ENCODE data around the gene CHN2. TPM values are rescaled to one million over a fixed set of nuclear protein-coding genes. Genes with fewer than 3 reads are reported as not detected.

CHN2 gene
- total RNA-seq, 1 experiment from 2014 or later, result 5.0 TPM

DNA sequence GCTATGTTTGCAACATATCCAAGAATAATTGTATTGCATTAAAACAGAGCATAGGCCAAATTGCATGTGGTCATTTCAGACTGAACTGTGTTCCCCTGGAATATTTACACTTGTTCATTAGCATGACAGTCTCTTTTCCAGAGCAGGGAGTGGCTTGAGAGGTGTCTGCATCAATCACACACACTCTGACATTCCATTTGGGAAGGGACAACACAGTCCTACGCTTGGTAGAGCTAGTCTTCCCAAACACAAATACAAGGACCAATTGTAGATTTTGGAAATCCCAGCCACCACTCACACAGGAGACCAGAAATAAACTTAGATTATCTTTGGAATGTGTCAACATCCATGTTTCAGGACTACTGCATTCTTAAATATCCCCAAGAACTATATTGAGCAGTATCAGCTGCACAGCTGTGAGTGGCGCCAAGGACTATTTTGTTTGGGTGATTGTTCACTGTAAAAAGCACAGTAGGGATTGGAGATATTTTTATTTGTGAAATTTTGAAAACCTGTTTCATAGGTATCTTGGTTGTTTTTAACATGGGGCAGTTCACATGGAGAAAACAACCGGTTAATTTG is 275.5 kb downstream of the CHN2 start:
- CTCF ChIA-PET, result interaction anchor here (1.4 kb wide), 1 partner anchor 543 kb away, joined by 3 read pairs; no protein-coding TSS in a partner anchor

More for the DNA sequence above, 275.5 kb downstream of the CHN2 start:
- TF ChIP-seq, protein P1, sequence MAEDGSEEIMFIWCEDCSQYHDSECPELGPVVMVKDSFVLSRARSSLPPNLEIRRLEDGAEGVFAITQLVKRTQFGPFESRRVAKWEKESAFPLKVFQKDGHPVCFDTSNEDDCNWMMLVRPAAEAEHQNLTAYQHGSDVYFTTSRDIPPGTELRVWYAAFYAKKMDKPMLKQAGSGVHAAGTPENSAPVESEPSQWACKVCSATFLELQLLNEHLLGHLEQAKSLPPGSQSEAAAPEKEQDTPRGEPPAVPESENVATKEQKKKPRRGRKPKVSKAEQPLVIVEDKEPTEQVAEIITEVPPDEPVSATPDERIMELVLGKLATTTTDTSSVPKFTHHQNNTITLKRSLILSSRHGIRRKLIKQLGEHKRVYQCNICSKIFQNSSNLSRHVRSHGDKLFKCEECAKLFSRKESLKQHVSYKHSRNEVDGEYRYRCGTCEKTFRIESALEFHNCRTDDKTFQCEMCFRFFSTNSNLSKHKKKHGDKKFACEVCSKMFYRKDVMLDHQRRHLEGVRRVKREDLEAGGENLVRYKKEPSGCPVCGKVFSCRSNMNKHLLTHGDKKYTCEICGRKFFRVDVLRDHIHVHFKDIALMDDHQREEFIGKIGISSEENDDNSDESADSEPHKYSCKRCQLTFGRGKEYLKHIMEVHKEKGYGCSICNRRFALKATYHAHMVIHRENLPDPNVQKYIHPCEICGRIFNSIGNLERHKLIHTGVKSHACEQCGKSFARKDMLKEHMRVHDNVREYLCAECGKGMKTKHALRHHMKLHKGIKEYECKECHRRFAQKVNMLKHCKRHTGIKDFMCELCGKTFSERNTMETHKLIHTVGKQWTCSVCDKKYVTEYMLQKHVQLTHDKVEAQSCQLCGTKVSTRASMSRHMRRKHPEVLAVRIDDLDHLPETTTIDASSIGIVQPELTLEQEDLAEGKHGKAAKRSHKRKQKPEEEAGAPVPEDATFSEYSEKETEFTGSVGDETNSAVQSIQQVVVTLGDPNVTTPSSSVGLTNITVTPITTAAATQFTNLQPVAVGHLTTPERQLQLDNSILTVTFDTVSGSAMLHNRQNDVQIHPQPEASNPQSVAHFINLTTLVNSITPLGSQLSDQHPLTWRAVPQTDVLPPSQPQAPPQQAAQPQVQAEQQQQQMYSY (CRISPR knock-in tag; IDR thresholded peaks at IDR 0.05), result no peak
- TF ChIP-seq OVOL2 (CRISPR knock-in tag; IDR thresholded peaks at IDR 0.05; ENCODE audit: borderline replicate concordance) (no peak), GABPB1 (CRISPR knock-in tag; IDR thresholded peaks at IDR 0.05) (no peak), NR2C2 (CRISPR knock-in tag; IDR thresholded peaks at IDR 0.05) (no peak)
- TF ChIP-seq, protein P2, sequence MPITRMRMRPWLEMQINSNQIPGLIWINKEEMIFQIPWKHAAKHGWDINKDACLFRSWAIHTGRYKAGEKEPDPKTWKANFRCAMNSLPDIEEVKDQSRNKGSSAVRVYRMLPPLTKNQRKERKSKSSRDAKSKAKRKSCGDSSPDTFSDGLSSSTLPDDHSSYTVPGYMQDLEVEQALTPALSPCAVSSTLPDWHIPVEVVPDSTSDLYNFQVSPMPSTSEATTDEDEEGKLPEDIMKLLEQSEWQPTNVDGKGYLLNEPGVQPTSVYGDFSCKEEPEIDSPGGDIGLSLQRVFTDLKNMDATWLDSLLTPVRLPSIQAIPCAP (CRISPR knock-in tag; IDR thresholded peaks at IDR 0.05), result no peak
- TF ChIP-seq, protein P3, sequence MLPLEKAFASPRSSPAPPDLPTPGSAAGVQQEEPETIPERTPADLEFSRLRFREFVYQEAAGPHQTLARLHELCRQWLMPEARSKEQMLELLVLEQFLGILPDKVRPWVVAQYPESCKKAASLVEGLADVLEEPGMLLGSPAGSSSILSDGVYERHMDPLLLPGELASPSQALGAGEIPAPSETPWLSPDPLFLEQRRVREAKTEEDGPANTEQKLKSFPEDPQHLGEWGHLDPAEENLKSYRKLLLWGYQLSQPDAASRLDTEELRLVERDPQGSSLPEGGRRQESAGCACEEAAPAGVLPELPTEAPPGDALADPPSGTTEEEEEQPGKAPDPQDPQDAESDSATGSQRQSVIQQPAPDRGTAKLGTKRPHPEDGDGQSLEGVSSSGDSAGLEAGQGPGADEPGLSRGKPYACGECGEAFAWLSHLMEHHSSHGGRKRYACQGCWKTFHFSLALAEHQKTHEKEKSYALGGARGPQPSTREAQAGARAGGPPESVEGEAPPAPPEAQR (CRISPR knock-in tag; IDR thresholded peaks at IDR 0.05), result no peak
- TF ChIP-seq, protein P4, sequence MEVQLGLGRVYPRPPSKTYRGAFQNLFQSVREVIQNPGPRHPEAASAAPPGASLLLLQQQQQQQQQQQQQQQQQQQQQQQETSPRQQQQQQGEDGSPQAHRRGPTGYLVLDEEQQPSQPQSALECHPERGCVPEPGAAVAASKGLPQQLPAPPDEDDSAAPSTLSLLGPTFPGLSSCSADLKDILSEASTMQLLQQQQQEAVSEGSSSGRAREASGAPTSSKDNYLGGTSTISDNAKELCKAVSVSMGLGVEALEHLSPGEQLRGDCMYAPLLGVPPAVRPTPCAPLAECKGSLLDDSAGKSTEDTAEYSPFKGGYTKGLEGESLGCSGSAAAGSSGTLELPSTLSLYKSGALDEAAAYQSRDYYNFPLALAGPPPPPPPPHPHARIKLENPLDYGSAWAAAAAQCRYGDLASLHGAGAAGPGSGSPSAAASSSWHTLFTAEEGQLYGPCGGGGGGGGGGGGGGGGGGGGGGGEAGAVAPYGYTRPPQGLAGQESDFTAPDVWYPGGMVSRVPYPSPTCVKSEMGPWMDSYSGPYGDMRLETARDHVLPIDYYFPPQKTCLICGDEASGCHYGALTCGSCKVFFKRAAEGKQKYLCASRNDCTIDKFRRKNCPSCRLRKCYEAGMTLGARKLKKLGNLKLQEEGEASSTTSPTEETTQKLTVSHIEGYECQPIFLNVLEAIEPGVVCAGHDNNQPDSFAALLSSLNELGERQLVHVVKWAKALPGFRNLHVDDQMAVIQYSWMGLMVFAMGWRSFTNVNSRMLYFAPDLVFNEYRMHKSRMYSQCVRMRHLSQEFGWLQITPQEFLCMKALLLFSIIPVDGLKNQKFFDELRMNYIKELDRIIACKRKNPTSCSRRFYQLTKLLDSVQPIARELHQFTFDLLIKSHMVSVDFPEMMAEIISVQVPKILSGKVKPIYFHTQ (CRISPR knock-in tag; IDR thresholded peaks at IDR 0.05), result no peak
- TF ChIP-seq, protein P5, sequence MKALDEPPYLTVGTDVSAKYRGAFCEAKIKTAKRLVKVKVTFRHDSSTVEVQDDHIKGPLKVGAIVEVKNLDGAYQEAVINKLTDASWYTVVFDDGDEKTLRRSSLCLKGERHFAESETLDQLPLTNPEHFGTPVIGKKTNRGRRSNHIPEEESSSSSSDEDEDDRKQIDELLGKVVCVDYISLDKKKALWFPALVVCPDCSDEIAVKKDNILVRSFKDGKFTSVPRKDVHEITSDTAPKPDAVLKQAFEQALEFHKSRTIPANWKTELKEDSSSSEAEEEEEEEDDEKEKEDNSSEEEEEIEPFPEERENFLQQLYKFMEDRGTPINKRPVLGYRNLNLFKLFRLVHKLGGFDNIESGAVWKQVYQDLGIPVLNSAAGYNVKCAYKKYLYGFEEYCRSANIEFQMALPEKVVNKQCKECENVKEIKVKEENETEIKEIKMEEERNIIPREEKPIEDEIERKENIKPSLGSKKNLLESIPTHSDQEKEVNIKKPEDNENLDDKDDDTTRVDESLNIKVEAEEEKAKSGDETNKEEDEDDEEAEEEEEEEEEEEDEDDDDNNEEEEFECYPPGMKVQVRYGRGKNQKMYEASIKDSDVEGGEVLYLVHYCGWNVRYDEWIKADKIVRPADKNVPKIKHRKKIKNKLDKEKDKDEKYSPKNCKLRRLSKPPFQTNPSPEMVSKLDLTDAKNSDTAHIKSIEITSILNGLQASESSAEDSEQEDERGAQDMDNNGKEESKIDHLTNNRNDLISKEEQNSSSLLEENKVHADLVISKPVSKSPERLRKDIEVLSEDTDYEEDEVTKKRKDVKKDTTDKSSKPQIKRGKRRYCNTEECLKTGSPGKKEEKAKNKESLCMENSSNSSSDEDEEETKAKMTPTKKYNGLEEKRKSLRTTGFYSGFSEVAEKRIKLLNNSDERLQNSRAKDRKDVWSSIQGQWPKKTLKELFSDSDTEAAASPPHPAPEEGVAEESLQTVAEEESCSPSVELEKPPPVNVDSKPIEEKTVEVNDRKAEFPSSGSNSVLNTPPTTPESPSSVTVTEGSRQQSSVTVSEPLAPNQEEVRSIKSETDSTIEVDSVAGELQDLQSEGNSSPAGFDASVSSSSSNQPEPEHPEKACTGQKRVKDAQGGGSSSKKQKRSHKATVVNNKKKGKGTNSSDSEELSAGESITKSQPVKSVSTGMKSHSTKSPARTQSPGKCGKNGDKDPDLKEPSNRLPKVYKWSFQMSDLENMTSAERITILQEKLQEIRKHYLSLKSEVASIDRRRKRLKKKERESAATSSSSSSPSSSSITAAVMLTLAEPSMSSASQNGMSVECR (CRISPR knock-in tag; IDR thresholded peaks at IDR 0.05; ENCODE audit: borderline replicate concordance), result no peak
- TF ChIP-seq, protein P6, sequence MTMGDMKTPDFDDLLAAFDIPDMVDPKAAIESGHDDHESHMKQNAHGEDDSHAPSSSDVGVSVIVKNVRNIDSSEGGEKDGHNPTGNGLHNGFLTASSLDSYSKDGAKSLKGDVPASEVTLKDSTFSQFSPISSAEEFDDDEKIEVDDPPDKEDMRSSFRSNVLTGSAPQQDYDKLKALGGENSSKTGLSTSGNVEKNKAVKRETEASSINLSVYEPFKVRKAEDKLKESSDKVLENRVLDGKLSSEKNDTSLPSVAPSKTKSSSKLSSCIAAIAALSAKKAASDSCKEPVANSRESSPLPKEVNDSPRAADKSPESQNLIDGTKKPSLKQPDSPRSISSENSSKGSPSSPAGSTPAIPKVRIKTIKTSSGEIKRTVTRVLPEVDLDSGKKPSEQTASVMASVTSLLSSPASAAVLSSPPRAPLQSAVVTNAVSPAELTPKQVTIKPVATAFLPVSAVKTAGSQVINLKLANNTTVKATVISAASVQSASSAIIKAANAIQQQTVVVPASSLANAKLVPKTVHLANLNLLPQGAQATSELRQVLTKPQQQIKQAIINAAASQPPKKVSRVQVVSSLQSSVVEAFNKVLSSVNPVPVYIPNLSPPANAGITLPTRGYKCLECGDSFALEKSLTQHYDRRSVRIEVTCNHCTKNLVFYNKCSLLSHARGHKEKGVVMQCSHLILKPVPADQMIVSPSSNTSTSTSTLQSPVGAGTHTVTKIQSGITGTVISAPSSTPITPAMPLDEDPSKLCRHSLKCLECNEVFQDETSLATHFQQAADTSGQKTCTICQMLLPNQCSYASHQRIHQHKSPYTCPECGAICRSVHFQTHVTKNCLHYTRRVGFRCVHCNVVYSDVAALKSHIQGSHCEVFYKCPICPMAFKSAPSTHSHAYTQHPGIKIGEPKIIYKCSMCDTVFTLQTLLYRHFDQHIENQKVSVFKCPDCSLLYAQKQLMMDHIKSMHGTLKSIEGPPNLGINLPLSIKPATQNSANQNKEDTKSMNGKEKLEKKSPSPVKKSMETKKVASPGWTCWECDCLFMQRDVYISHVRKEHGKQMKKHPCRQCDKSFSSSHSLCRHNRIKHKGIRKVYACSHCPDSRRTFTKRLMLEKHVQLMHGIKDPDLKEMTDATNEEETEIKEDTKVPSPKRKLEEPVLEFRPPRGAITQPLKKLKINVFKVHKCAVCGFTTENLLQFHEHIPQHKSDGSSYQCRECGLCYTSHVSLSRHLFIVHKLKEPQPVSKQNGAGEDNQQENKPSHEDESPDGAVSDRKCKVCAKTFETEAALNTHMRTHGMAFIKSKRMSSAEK (CRISPR knock-in tag; IDR thresholded peaks at IDR 0.05; ENCODE audit: borderline replicate concordance), result no peak
- DNase-seq (ENCODE audit: low spot score), result no peak
- H3K4me1 Mint-ChIP-seq, result 0 out of 2 replicates have a peak, but pooled peaks cover 3% of the 10 kb centered on the region
- no peaks in the 10 kb centered on the region for H3K36me3 Mint-ChIP-seq
- H3K9me3 Mint-ChIP-seq, result no peaks in the 10 kb centered on the region
- POLR2A ChIA-PET, result no interaction called here
- no peak overlapping the region for H3K27ac Mint-ChIP-seq
- H3K4me3 Mint-ChIP-seq, result no peak overlapping the region
- ATAC-seq, result no peak
- H3K27me3 Mint-ChIP-seq (ENCODE audit: low read depth), result no peaks in the 10 kb centered on the region

Measured in WTC11 (cell line).